GM10266 (cell line): Measurements from ENCODE around the gene HBA1.

Source experiments
- DNase-seq: peaks from one replicate; pipeline ENCODE4 v3.0.0; 2012; ENCODE audit errors: extremely low spot score
- TF ChIP-seq, protein P1 (sequence below): IDR thresholded peaks from 2 replicates; pipeline ENCODE4 v1.5.1; 2012; ENCODE audit warnings: mild to moderate bottlenecking, low read depth; ENCODE audit not compliant: control insufficient read depth, insufficient read depth; ENCODE audit errors: missing control alignments

HBA1 gene

DNA sequence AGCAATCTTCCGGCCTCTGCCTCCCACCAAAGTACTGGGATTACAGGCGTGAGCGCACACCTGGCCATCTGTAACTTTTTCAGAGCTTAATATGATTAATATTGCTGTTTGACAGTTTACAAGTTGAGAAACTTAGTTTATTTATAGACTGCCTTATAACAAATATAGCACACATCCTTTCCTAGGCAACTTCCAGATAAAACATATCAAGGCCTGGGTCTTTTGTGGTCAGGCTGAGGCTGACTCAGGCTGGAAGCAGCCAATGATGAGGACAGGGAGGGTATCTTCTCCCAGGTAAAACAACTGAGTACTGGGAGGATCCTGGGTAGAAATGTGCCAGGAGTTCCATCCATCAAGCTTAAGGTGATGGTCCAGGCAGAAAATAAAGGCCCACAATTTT, 36.5 kb downstream of the HBA1 start:
- DNase-seq: no peak

DNA sequence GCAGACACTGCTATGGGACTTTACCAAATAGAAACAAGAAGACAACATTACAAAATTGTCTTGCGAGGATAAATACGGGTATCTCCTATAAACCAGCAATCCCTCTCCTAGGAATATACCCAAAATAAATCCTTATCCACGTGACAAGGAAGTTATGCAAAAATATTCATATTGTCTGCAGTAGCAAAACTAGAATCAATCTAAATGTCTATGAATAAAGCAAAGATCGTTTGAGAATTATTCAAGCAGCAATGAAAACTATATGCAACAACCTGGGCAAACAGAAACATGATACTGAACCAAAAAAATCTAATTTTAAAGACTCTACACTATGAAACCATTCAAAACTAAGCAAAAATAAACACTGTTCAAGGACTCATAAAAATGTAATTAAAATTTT, 43.5 kb downstream of the HBA1 start:
- TF ChIP-seq, protein P1, sequence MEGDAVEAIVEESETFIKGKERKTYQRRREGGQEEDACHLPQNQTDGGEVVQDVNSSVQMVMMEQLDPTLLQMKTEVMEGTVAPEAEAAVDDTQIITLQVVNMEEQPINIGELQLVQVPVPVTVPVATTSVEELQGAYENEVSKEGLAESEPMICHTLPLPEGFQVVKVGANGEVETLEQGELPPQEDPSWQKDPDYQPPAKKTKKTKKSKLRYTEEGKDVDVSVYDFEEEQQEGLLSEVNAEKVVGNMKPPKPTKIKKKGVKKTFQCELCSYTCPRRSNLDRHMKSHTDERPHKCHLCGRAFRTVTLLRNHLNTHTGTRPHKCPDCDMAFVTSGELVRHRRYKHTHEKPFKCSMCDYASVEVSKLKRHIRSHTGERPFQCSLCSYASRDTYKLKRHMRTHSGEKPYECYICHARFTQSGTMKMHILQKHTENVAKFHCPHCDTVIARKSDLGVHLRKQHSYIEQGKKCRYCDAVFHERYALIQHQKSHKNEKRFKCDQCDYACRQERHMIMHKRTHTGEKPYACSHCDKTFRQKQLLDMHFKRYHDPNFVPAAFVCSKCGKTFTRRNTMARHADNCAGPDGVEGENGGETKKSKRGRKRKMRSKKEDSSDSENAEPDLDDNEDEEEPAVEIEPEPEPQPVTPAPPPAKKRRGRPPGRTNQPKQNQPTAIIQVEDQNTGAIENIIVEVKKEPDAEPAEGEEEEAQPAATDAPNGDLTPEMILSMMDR: no peak
- no peak for DNase-seq

More for the DNA sequence above, 36.5 kb downstream of the HBA1 start:
- TF ChIP-seq, protein P1: no peak
